Measurements from ENCODE around the gene TMEM234.

The TMEM234 gene

DNA sequence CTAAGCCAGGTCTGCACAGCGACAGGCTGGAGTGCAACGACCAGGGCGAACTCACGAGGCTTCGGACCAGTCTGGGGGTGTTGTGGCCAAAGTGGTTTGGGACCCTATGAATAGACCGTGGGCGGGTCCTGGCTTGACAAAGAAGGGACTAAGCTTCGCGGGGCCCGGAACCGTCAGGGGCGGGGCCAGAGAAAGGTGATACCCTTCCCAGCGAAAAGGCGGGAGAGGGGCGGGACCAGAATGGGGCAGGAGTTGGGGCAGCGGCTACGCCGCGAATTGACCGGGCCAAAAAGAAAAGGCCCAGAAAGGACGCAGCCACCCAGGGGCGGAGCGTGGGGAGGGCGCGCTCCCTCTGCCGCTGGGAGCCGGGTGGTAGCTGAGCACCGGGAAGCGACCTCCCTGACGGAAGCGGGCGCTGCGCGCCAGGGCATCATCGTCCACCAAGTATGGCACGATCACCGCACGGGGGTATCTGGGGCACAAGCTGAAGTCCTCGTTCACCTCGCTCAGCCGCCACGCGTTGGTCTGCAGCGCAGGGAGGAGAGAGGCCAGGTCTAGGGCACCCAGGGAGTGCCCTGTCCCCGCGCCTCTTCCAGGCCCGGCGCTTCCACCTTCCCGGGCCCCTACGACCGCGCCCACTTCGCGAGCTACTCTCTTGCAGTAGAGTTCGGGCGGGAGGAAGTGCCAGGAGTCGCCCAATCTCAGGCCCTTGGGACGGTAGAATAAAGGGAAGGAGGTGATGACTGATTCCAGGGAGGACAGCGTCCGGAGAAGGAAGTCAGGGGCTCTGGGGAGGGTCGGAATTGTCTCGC, 18.2 kb upstream of the TMEM234 start:
- no peak for DNase-seq (ENCODE audit: extremely low spot score, insufficient read length, low read depth)
- FAIRE-seq = peak; percentile 88

DNA sequence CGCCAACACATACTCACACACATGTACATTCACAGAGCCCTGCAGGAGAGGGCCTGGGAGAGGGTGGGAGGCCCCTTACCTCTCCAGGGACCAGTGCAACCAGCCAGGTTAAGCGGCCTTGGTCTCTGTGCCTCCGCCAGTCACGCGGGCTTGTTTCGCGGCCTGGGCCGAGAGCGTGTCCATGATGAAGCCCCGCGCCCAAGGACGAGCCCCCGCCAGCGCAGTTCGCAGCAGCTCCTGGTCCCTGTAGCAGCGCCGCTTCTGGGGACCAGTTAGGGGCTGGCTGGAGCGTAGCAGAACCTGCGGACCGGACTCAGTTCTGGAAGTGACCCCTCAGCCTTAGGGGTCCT, 17.6 kb upstream of the TMEM234 start:
- DNase-seq (ENCODE audit: extremely low spot score, insufficient read length, low read depth) (no peak), FAIRE-seq (no peak)

DNA sequence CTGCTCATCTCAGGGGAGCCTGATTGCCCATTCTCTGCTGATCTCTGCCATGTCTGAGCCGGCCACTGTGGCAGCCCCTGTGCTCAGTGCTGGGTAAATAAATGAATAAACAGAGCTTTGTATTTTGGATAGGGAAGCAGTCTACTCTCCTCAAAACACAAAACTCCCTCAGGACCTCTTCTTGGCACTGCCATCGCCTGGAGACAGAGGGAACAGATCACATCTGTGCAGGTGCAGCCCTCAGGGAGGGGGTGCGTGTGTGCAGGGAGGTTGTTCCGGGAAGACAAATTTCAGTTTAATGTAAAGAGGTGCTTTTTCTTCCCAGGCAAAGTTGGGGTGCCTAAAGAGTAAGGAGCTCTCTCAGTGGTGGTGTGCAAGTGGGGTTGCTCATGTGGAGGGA, 17.2 kb upstream of the TMEM234 start:
- FAIRE-seq (no peak), DNase-seq (ENCODE audit: extremely low spot score, insufficient read length, low read depth) (no peak)

DNA sequence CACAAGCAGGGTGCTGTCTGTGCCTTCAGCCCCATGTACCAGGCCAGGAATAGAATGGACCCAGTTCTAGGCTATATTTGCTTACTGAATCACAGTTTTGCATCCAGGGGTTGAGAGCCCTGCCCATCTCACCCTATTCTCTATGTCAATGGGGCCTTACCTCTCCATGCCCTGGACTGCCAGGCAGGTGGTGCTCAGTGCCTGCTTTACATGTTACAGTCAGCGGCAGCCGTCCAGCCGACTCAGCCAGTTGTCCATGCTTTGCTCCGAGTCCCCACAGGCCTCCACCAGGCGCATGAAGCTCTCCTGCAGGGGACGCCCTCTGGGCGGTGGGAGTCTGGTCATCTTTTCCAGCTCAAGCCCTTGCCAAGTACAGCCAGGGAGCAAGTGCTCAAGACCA, 12.6 kb upstream of the TMEM234 start:
- DNase-seq (ENCODE audit: extremely low spot score, insufficient read length, low read depth) (no peak), FAIRE-seq (no peak)

DNA sequence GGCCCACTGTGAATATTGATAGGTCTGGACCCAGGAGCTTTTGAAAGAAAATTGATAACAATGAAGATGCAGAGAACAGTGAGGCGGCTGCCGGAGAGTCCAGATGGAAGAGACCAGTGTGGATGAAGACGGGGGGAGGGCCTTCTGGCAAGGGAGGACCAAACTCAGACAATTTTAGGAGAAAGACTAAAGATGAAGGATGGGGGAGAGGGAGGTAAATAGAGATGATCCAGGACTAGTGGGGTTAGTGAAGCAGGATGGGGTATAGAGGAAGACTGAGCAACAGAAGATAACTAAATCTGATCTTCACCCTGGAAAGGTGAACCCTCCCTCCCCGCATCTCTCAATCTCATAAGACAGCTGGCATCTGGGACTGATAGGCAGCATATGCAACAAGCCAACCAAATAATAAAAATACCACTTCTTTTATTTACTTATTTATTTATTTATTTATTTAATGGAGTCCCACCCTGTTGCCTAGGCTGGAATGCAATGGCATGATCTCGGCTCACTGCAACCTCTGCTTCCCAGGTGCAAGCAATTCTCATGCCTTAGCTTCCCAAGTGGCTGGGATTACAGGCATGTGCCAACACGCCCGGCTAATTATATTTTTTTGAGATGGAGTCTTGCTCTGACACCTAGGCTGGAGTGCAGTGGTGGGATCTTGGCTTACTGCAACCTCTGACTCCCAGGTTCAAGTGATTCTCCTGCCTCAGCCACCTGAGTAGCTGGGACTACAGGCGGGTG, 10.6 kb upstream of the TMEM234 start:
- DNase-seq (ENCODE audit: extremely low spot score, insufficient read length, low read depth) (no peak), FAIRE-seq (no peak)

DNA sequence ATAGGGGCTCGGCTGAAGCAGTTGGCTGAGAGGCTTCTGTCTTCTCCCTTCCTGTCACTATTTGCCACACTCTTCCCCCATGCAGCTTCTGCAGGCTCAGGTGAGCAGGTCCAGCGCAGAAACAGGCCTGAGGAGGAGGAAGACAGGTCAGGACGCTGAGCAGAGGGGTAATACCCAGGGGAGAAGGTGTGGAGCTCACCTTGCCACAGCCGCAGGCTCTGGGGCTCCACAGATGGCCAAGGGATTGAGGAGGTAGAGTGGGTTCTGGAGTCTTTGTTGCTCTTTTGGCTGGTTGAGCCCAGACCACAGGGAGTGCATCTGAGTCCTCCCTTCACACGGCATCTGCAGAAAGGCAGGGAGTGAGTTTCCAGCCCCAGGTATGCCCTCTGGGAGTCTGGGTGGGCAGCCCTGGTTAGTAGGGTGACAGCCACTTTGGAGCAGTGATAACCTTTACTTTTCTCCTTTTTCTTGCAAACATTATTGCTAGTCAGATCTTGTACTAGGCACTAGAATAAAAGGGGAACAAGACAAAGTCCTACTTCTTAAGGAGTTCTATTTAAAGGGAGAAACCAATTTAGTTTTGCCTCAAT, 9.8 kb upstream of the TMEM234 start:
- DNase-seq (ENCODE audit: extremely low spot score, insufficient read length, low read depth) (no peak), FAIRE-seq (no peak)

DNA sequence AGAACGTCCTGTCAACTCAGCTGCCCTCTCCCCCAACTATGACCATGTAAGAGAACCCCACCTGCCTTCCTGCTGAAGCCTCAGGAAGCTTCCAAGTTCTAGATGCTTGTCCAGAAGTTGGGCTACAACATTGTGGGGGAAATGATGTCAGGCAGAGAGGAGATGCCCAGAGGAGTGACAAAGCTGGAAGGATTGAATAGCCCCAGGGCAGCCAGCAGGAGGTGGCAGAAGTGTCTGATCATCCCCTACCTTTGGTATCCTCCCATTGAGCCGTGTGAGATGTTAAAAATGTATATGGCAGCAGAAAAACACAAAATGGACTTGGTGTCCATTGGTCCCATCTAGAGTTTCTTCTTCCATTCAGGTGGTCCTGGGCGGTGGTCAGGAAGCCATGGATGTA, 6.6 kb upstream of the TMEM234 start:
- FAIRE-seq = no peak
- no peak for DNase-seq (ENCODE audit: extremely low spot score, insufficient read length, low read depth)

DNA sequence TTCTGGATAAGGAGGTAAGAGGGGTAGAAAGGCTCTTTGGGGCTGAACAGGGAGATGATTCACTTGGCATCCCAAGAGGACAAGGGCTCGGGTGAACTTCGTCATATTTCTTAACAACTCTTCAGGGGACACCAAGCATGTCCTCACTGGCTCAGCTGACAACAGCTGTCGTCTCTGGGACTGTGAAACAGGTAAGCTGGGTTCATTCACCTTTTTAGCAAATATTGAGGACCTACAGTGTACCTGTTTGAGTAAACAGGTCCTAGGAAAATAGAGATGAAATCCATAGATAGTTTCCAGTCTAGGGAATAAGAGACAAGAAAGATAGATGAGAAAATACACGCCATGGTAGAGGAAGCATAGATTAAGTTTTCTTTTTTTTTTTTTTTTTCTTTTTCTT, 2.1 kb upstream of the TMEM234 start:
- DNase-seq (ENCODE audit: extremely low spot score, insufficient read length, low read depth) = no peak
- FAIRE-seq = no peak

DNA sequence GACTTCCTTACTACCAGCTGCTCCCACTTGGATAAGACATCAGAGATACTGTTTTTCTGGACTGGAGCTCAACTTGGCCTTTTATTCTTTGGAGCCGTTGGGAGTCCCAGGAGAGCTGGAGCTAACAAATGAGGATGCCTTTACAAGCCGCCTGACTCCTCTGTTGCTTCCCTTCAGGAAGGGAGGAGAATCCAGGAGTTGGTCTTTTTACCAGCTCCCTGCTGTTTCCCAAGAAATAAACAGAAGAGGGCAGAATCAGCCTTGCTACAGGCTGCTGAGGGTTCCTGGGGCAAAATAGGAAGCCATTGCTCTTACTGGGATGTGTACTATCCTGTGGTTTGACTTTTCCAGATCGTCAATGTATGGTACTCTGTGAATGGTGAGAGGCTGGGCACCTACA, 1.5 kb upstream of the TMEM234 start:
- DNase-seq (ENCODE audit: extremely low spot score, insufficient read length, low read depth) (no peak), FAIRE-seq (no peak)

DNA sequence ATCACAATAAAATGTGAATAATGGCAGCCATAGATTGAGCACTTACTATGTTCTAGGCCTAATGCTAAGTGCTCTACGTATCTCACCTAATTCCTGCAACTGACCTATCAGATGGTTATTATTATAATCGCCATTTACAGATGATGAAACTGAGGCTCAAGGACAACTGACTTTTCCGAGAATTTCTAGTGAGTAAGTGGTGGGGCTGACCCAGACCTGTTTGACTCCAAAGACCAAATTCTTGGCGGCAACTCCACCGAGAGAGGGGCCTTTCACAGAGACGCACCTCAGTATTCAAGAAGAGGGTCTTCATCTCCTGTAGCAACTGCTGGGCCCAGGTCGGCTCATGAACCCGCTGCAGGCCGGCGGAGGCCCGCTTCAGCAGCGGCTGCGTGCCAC, 573 bp downstream of the TMEM234 start:
- no peak for FAIRE-seq

DNA sequence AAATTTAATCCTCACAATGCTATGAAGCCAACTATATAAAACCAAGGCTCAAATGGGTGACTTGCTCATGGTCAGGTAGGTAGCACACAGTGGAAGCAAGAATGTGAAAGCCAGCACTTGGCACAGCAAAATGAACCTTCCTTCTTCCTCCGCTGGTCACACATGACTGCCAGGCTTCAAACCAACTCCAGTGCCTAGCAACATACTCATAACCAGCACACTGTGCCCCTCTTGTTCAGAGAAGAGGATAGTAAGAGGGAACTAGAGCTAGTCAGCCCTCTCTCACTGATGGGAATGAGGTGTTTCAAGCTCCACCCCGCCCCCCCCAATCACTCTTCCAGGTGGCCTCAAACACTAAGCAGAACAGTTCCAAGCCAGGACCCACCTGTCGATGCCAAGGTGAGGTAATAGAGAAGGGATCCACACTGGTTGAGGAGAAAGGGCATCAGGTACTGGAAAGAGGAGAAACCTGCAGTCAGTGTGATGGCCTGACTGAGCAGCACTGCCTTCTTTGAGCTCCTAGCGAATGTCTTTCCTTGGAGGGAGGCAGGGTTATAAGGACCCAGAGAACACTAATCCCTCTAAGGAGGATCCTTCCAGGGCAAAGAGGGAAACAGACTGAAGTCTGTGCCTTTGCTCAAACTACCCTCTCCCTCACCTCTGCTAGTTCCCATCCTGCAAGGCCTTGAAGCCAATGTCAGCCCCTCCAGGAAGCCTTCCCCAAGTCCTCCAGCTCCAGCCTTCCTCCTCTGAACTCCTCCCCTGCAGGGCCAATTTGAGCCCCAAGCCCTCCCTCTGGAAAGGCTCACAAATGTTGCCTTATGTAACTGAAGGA, 1.2 kb downstream of the TMEM234 start:
- DNase-seq (ENCODE audit: extremely low spot score, insufficient read length, low read depth) (no peak), FAIRE-seq (no peak)

More for the DNA sequence above, 573 bp downstream of the TMEM234 start:
- DNase-seq (ENCODE audit: extremely low spot score, insufficient read length, low read depth) = no peak

DNA sequence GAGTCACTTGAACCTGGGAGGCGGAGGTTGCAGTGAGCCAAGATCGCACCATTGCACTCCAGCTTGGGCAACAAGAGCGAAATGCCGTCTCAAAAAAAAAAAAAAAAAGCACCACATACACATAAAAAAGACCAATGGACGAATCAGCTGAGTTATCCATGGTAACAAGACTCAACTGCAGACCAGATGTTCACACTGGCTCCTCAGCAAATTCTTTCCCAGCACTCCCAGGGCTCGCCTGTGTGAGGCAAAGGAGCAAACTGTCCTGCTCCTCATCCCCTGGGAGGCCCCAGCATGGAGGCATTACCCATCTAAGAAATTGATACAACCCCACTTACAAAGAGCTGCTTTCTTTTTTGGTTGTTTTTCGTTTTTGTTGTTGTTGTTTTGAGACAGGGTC, 3.1 kb downstream of the TMEM234 start:
- no peak for FAIRE-seq
- no peak for DNase-seq (ENCODE audit: extremely low spot score, insufficient read length, low read depth)

DNA sequence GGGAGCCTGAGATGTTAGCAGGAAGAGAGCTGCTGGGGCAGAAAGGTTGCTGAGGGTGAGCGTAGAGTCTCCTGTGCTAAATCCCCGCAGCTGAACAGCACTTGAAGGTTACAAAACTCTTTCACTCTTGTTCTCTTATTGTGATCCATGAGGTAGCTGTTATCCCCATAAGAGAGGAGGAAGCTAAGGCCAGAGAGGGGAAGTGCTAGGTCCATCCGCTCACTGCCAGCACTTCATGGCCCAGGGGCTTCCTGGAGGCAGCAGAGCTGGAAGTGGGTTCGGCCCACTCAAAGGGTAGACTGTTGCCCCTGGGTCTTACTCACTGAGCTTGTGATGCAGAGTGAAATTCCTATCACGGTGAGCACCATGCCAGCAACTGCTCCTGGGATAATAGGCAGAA, 5.6 kb downstream of the TMEM234 start:
- DNase-seq (ENCODE audit: extremely low spot score, insufficient read length, low read depth) = no peak
- no peak for FAIRE-seq

DNA sequence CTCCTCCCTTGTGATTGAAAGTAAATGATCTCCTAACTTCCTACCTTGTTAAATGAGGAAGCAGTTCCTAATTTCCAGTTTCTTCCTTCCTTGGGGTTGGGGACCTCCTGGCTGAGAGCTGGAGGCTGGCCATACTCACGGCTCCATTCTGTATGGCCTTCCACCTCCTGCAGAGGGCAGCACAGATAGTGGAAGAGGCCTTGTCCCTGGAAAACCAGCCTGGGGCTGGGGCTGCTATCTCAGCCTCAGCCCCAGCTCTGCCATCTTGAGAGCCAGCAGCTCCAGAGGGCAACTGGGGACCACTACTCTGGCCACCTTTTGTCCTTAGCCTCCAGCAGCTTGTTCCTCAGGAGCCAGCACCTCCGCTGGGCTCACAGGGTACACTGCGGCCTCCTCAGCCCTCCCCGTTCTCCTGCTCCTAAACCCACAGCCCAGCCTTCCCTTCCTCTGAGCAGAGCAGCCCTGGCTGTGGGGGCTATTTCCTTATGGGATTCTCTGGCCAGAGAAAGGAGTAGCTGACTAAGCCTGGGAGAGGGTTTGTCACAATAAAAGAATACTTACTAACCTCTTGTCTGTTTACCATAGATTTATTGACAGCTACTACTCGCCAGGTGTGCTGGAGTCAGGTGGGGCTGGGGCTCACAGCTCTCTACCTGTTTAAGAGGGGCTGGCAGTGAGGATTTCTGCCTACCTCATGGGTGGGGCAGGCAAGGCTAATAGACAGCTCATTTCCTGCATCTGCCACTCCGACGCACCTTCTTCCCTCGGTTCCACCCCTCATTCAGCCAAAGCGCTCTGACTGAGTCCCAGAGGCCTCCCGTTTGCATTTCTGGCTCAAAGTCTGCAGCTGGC, 6.3 kb downstream of the TMEM234 start:
- peak; percentile 33 for DNase-seq (ENCODE audit: extremely low spot score, insufficient read length, low read depth)
- peak; percentile 87 for FAIRE-seq

DNA sequence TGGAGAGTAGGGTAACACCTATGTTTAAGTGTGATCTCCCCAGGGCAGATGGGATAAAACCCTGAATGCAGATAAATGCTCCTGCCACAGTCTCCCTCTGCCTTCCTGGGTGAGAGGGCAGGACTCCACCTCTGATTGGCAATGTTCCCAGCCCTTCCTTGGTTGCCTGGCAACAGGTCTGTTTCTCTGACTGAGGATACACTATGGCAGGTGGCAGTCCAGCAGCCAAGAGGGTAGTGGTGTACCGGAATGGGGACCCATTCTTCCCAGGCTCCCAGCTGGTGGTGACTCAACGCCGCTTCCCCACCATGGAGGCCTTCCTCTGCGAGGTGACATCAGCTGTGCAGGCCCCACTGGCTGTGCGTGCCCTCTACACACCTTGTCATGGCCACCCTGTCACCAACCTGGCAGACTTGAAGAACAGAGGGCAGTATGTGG, 13.2 kb downstream of the TMEM234 start, which contains the start of gene DCDC2B:
Gene DCDC2B (plus strand): TSS at position 199 of the 438 bp plus-strand sequence. CDS start 5 bp downstream, at position 204.
- FAIRE-seq = no peak
- DNase-seq (ENCODE audit: extremely low spot score, insufficient read length, low read depth) = no peak

DNA sequence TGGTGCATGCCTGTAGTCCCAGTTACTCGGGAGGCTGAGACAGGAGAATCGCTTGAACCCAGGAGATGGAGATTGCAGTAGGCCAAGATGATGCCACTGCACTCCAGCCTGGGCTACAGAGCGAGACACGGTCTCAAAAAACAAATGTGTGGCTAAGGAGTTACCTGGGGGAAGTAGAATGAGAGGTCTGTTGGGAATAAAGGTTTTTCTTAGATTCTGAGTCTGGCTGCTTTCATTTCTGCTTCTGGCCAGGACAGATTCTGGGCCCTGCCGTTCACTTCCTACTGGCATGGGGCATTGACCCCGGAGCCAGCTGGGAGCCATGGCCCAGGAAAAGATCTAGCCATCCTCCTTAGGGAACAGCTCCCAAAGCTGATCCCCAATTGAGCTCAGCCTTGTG, 13.7 kb downstream of the TMEM234 start:
- no peak for FAIRE-seq

DNA sequence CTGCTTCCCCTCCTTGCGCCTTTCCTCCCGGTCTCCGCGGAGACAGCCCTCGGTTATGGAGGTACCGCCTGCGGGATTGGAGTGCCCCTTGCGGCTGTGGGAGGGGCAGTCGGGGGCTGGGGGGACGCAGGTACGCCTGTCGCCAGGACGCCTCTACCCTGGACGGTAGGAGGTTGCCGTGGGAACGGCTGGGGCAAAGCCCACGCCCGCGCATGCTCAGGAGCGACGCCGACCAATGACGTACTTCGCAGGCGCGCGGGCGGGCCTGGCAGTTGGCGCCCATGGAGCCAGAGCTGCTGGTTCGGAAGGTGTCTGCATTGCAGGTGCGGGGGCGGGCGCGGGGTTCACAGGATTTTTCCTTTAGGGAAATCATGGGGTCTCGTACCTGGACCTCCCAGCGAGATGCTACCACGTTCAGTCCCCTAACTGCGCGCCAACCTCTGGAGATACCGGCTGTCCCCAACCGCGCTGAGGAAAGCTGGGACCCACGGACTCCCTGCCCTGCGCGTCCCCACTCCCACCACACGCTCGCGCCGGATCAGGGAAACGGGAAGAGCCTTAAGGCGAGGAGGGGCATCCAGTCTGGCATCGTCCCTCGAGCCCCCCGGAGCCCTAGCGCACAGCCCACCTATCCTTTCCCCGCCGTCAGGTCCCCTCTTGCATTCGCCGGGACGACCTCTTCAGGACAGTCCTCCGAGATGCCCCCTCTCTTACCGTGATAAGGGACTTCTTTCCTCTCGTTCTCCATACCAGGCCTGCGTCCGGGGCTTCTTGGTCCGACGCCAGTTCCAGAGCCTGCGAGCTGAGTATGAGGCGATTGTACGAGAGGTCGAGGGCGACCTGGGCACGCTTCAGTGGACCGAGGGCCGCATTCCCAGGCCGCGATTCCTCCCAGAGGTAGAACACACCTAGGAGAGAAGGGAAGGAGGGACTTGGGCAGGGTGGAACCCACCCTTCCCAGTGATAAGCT, 16.5 kb downstream of the TMEM234 start, which contains the start of gene IQCC:
Gene IQCC (plus strand): TSS at position 271 of the 970 bp plus-strand sequence. CDS start 11 bp downstream, at position 282.
- DNase-seq (ENCODE audit: extremely low spot score, insufficient read length, low read depth) (peak; percentile 94), FAIRE-seq (peak; percentile 88)

More for the DNA sequence above, 13.7 kb downstream of the TMEM234 start:
- DNase-seq (ENCODE audit: extremely low spot score, insufficient read length, low read depth) = no peak

DNA sequence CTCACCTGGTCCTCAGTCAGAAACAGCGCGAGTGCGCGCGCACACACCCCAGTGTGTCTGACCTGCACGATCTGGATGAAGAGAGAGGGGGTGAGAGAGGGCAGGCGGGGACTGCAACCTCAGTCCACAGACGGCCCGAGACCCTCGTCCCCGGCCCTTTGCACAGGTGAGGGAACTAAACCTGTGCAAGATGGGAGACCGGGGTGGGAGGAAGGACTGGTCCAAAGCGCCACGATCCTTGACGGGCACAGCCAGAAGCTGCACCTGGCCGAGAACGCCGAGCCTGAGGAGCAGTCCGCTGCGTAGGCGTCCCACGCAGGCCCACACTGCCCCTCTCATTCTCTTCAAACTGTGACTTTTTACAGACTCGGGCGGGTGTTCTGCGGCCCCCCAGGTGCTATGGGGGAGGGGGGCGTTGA, 17.2 kb downstream of the TMEM234 start:
- no peak for DNase-seq (ENCODE audit: extremely low spot score, insufficient read length, low read depth)
- no peak for FAIRE-seq

All from GM18507 (cell line).